GM18861 (cell line): Measurements from ENCODE around the gene SLC46A2.

Source experiments
- ATAC-seq: cut with Tn5 transposase; IDR thresholded peaks from one replicate; pipeline ENCODE4 v1.9.1; 2021; ENCODE audit not compliant: unreplicated experiment

The SLC46A2 gene

GRCh38 chr9:112833081-112833480 lies 57.6 kb downstream of the SLC46A2 start:
- no peak for ATAC-seq

DNA sequence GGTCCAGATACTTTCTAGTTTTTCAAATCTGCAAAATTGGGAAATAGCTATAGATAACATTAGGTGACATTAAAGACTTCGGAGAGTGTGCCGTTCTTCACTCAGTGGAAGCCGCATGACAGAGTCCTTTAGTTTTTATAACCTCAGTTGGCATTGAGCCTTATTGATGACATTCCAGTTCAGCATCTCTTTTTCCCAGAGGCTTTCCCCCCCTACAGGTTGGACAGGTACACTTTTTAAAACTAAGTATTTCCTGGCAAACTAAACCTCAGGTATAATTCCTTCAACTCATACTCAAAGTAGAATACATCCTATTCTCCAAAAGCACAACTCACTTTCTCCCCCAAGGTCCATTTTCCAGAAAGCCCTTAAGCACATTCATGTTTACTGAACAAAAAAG lies 58.7 kb downstream of the SLC46A2 start:
- ATAC-seq = no peak

DNA sequence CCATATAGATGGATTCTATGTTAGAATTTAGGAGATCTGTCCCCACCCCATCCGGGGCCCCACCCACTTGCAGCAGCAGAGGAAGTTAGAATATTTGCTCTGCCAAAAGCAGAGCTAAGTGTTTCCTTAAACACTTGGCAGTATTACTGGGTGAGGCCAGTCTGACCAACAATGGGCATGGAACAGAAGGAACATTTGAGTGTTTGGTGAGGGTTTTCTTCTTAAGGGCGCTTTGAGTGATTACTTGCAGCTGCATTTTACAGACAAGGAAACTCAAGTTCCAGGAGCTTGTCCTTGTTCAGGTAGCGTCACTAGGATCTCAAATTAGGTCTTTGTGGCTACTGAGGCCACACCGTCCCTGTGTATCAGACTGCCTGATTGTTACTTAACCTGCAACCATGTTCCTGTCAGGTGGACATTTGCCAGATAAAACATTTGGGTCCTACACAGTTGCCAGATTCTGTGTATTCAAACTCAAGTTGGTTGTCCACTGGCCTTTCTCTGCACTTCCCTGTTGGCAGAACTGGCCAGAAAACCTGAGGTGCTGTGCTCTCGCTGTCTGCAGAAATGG lies 59.3 kb downstream of the SLC46A2 start:
- no peak for ATAC-seq
